SH-SY5Y (cell line): ENCODE data around the gene UBE2H.

Experiments
- GATA2 ChIP-seq: IDR thresholded peaks from 2 replicates; pipeline ENCODE4 v1.6.1; 2011; ENCODE audit warnings: mild to moderate bottlenecking, low read depth, low read length
- GATA3 ChIP-seq: IDR thresholded peaks from 2 replicates; pipeline ENCODE4 v1.6.1; 2011; ENCODE audit warnings: low read depth, mild to moderate bottlenecking, low read length, moderate library complexity

- TF ChIP-seq GATA2 (no peak), GATA3 (no peak)
Observed at GRCh38 chr7:129825209-129825970, 127.4 kb downstream of the UBE2H start.
